CD4-positive, alpha-beta T cell treated with Interleukin-1 beta for 1 hour (primary cell): ENCODE data around the gene TACR1.

ENCODE experiments used
- DNase-seq, 2 donors: peaks; one replicate each; pipeline ENCODE4 v3.0.0-alpha.2; 2020 to 2022

Gene TACR1

GRCh38 chr2:75142081-75142480, 57.2 kb downstream of the TACR1 start:
- DNase-seq, result no peak

- no peak for DNase-seq
Measured at GRCh38 chr2:75140288-75140687, 59.0 kb downstream of the TACR1 start.

GRCh38 chr2:75139171-75139570, 60.1 kb downstream of the TACR1 start:
- no peak for DNase-seq

GRCh38 chr2:75138528-75138927, 60.8 kb downstream of the TACR1 start:
- DNase-seq, result no peak

GRCh38 chr2:75135776-75136400, 63.4 kb downstream of the TACR1 start:
- DNase-seq, result no peak

GRCh38 chr2:75134860-75135259, 64.5 kb downstream of the TACR1 start:
- no peak for DNase-seq

GRCh38 chr2:75133621-75134570, 65.4 kb downstream of the TACR1 start:
- DNase-seq, result no peak

- no peak for DNase-seq
Measured at GRCh38 chr2:75130171-75130570, 69.1 kb downstream of the TACR1 start.

GRCh38 chr2:75123876-75124275, 75.4 kb downstream of the TACR1 start:
- DNase-seq, result no peak

GRCh38 chr2:75113231-75113869, 86.0 kb downstream of the TACR1 start:
- no peak for DNase-seq

- DNase-seq, result no peak
Measured at GRCh38 chr2:75108937-75109482, 90.3 kb downstream of the TACR1 start.

GRCh38 chr2:75102011-75102410, 97.3 kb downstream of the TACR1 start:
- no peak for DNase-seq

- no peak for DNase-seq
Measured at GRCh38 chr2:75100801-75101151, 98.5 kb downstream of the TACR1 start.

- no peak for DNase-seq
Measured at GRCh38 chr2:75100011-75100800, 99.1 kb downstream of the TACR1 start.

GRCh38 chr2:75099521-75099922, 99.8 kb downstream of the TACR1 start:
- DNase-seq, result no peak

GRCh38 chr2:75098856-75099255, 100.5 kb downstream of the TACR1 start:
- DNase-seq, result no peak

- no peak for DNase-seq
Measured at GRCh38 chr2:75097831-75098230, 101.5 kb downstream of the TACR1 start.

- DNase-seq, result no peak
Measured at GRCh38 chr2:75094405-75094804, 104.9 kb downstream of the TACR1 start.

- no peak for DNase-seq
Measured at GRCh38 chr2:75090770-75091515, 108.4 kb downstream of the TACR1 start.

- DNase-seq, result no peak
Measured at GRCh38 chr2:75089471-75089870, 109.8 kb downstream of the TACR1 start.

- DNase-seq, result no peak
Measured at GRCh38 chr2:75088791-75089190, 110.5 kb downstream of the TACR1 start.

- no peak for DNase-seq
Measured at GRCh38 chr2:75087736-75088135, 111.6 kb downstream of the TACR1 start.
